ENCODE results near the gene KRTAP10-4.
"Not testable (repeated sequence)": the region's sequence is repeated elsewhere in the genome, so short reads cannot be mapped to it uniquely, and the experiment has no call there.

KRTAP10-4 gene

GRCh38 chr21:44534688-44535087 is 38.8 kb upstream of the KRTAP10-4 start:
- no peak for DNase-seq (ENCODE audit: low read depth)

GRCh38 chr21:44535963-44536362 is 37.6 kb upstream of the KRTAP10-4 start:
- DNase-seq (ENCODE audit: low read depth) = no peak

- no peak for DNase-seq (ENCODE audit: low read depth)
Measured at GRCh38 chr21:44537930-44538911, 35.3 kb upstream of the KRTAP10-4 start.

GRCh38 chr21:44539046-44539445 is 34.5 kb upstream of the KRTAP10-4 start:
- DNase-seq (ENCODE audit: low read depth) = no peak

GRCh38 chr21:44539991-44540666 is 33.4 kb upstream of the KRTAP10-4 start, which contains the start of gene KRTAP10-1:
TSS of gene KRTAP10-1 (minus strand) at chr21:44540195. CDS start at chr21:44540150, 45 bp downstream.
- DNase-seq (ENCODE audit: low read depth) = no peak

GRCh38 chr21:44540741-44541288 is 32.7 kb upstream of the KRTAP10-4 start:
- no peak for DNase-seq (ENCODE audit: low read depth)

GRCh38 chr21:44542716-44543115 is 30.8 kb upstream of the KRTAP10-4 start:
- no peak for DNase-seq (ENCODE audit: low read depth)

- DNase-seq (ENCODE audit: low read depth) = no peak
Measured at GRCh38 chr21:44544566-44544965, 29.0 kb upstream of the KRTAP10-4 start.

- DNase-seq (ENCODE audit: low read depth) = no peak
Measured at GRCh38 chr21:44547656-44548331, 25.7 kb upstream of the KRTAP10-4 start.

- no peak for DNase-seq (ENCODE audit: low read depth)
Measured at GRCh38 chr21:44548381-44548780, 25.1 kb upstream of the KRTAP10-4 start.

GRCh38 chr21:44548922-44549321 is 24.6 kb upstream of the KRTAP10-4 start:
- DNase-seq (ENCODE audit: low read depth) = no peak

GRCh38 chr21:44549525-44550211 is 23.9 kb upstream of the KRTAP10-4 start:
- DNase-seq (ENCODE audit: low read depth) = no peak

GRCh38 chr21:44550285-44550684 is 23.2 kb upstream of the KRTAP10-4 start:
- DNase-seq (ENCODE audit: low read depth) = not testable (repeated sequence)

GRCh38 chr21:44550807-44551206 is 22.7 kb upstream of the KRTAP10-4 start:
- no peak for DNase-seq (ENCODE audit: low read depth)

- no peak for DNase-seq (ENCODE audit: low read depth)
Measured at GRCh38 chr21:44551340-44551961, 22.1 kb upstream of the KRTAP10-4 start, which contains the start of gene KRTAP10-2. TSS of gene KRTAP10-2 (minus strand) at chr21:44551505. CDS start at chr21:44551458, 47 bp downstream.

- DNase-seq (ENCODE audit: low read depth) = no peak
Measured at GRCh38 chr21:44552136-44552535, 21.4 kb upstream of the KRTAP10-4 start.

- DNase-seq (ENCODE audit: low read depth) = no peak
Measured at GRCh38 chr21:44552681-44553080, 20.8 kb upstream of the KRTAP10-4 start.

GRCh38 chr21:44555200-44555875 is 18.2 kb upstream of the KRTAP10-4 start:
- DNase-seq (ENCODE audit: low read depth) = no peak

GRCh38 chr21:44556879-44557278 is 16.6 kb upstream of the KRTAP10-4 start:
- DNase-seq (ENCODE audit: low read depth) = no peak

All from CMK (cell line).